Breast epithelium (tissue), 3 donors: ENCODE data around the gene YEATS4.
A peak's percentile ranks its signal among the peaks of the same experiment; 100 is the strongest.

Experiments
- POLR2A ChIP-seq: fragments of 450-650 bp; IDR thresholded peaks from one replicate; pipeline ENCODE4 v1.6.1; 2016; ENCODE audit warnings: antibody characterized with exemption, mild to moderate bottlenecking, moderate library complexity
- POLR2AphosphoS5 ChIP-seq, 3 donors: sonication (generic); formaldehyde crosslinking; IDR thresholded peaks; one replicate each; pipeline ENCODE4 v1.6.1; 2017; ENCODE audit warnings: antibody characterized with exemption in 3 of 3
- TF ChIP-seq, protein P1 (sequence below), 3 donors: fragments of 450-650 bp; IDR thresholded peaks; one replicate each; pipeline ENCODE4 v1.5.1; 2016 to 2017; ENCODE audit warnings: antibody characterized with exemption in 3 of 3, mild to moderate bottlenecking in 3 of 3, moderate library complexity in 3 of 3

DNA sequence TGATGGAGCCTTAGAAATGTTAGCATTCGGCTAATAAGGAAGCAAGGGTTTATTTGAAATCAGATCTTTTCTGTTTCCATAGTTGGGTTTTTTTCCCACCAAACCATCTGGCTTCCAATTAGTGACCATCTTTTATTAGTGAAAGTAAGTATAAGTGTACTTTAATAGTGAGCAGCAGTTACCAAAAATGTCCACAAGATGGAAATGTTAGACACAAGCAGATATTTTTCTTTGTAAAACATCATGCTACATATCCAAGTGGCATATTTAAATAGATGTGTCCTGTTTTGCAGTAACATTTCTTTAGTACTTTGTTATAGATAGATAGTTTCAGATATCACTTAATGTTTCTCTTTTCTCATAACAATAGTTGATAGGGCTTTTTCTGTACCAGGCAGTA is 28.8 kb downstream of the YEATS4 start:
- TF ChIP-seq, protein P1, sequence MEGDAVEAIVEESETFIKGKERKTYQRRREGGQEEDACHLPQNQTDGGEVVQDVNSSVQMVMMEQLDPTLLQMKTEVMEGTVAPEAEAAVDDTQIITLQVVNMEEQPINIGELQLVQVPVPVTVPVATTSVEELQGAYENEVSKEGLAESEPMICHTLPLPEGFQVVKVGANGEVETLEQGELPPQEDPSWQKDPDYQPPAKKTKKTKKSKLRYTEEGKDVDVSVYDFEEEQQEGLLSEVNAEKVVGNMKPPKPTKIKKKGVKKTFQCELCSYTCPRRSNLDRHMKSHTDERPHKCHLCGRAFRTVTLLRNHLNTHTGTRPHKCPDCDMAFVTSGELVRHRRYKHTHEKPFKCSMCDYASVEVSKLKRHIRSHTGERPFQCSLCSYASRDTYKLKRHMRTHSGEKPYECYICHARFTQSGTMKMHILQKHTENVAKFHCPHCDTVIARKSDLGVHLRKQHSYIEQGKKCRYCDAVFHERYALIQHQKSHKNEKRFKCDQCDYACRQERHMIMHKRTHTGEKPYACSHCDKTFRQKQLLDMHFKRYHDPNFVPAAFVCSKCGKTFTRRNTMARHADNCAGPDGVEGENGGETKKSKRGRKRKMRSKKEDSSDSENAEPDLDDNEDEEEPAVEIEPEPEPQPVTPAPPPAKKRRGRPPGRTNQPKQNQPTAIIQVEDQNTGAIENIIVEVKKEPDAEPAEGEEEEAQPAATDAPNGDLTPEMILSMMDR (IDR thresholded peaks at IDR 0.05): peak; percentile 37 to 61 (median 49)
- TF ChIP-seq POLR2A (no peak), POLR2AphosphoS5 (IDR thresholded peaks at IDR 0.05) (no peak)
